GM10266 (cell line): ENCODE data around the gene RPUSD3.
"Not testable (repeated sequence)": the region's sequence is repeated elsewhere in the genome, so short reads cannot be mapped to it uniquely, and the experiment has no call there.

Source experiments
- DNase-seq: peaks from one replicate; pipeline ENCODE4 v3.0.0; 2012; ENCODE audit errors: extremely low spot score
- TF ChIP-seq, protein P1 (sequence below): IDR thresholded peaks from 2 replicates; pipeline ENCODE4 v1.5.1; 2012; ENCODE audit warnings: mild to moderate bottlenecking, low read depth; ENCODE audit not compliant: control insufficient read depth, insufficient read depth; ENCODE audit errors: missing control alignments

The RPUSD3 gene

GRCh38 chr3:9876991-9877390 lies 33.2 kb upstream of the RPUSD3 start:
- no peak for DNase-seq
- TF ChIP-seq, protein P1, sequence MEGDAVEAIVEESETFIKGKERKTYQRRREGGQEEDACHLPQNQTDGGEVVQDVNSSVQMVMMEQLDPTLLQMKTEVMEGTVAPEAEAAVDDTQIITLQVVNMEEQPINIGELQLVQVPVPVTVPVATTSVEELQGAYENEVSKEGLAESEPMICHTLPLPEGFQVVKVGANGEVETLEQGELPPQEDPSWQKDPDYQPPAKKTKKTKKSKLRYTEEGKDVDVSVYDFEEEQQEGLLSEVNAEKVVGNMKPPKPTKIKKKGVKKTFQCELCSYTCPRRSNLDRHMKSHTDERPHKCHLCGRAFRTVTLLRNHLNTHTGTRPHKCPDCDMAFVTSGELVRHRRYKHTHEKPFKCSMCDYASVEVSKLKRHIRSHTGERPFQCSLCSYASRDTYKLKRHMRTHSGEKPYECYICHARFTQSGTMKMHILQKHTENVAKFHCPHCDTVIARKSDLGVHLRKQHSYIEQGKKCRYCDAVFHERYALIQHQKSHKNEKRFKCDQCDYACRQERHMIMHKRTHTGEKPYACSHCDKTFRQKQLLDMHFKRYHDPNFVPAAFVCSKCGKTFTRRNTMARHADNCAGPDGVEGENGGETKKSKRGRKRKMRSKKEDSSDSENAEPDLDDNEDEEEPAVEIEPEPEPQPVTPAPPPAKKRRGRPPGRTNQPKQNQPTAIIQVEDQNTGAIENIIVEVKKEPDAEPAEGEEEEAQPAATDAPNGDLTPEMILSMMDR = no peak

- not testable (repeated sequence) for DNase-seq
Observed at GRCh38 chr3:9876255-9876654, 32.4 kb upstream of the RPUSD3 start.

- TF ChIP-seq, protein P1 = no peak
- no peak for DNase-seq
Observed at GRCh38 chr3:9875448-9875847, 31.6 kb upstream of the RPUSD3 start.

- not testable (repeated sequence) for DNase-seq
Observed at GRCh38 chr3:9872067-9872466, 28.3 kb upstream of the RPUSD3 start.

DNA sequence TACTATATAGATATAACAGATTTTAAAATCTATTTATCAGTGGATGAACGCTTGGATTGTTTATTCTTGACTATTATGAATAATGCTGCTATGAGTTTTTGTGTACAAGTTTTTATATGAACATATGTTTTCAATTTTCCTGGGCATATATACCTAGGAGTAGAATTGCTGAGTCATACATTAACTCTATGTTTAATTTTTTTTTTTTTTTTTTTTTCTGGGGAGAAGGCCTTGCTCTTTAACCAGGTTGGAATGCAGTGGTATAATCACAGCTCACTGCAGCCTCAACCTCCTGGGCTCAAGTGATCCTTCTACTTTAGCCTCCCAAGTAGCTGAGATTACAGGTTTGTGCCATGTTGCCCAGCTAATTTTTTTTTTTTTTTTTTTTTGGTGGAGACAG lies 27.2 kb upstream of the RPUSD3 start:
- TF ChIP-seq, protein P1 = no peak
- no peak for DNase-seq

GRCh38 chr3:9869955-9870354 lies 26.1 kb upstream of the RPUSD3 start:
- DNase-seq = no peak
- TF ChIP-seq, protein P1 = no peak

- TF ChIP-seq, protein P1 = no peak
- DNase-seq = no peak
Observed at GRCh38 chr3:9867106-9867505, 23.3 kb upstream of the RPUSD3 start.

- TF ChIP-seq, protein P1 = no peak
- no peak for DNase-seq
Observed at GRCh38 chr3:9866639-9867038, 22.8 kb upstream of the RPUSD3 start.

DNA sequence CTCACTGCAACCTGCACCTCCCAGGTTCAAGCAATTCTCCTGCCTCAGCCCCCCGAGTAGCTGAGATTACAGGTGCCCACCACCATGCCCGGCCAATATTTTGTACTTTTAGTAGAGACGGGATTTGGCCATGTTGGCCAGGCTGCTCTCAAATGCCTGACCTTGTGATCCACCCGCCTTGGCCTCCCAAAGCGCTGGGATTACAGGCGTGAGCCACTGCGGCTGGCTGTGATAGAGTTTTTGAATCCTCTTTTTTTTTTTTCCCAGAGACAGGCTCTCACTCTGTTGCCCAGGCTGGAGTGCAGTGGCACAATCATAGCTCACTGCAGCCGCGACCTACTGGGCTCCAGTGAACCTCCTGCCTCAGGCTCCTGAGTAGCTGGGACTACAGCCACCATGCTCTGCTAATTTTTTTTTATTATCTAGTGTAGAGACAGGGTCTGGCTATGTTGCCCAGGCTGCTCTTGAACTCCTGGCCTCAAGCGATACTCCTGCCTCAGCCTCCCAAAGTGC lies 21.4 kb upstream of the RPUSD3 start:
- not testable (repeated sequence) for DNase-seq
